Measurements from ENCODE around the gene VWA7.

The VWA7 gene

GRCh38 chr6:31752739-31753319 is 24.3 kb downstream of the VWA7 start:
- DNase-seq (ENCODE audit: extremely low read depth, insufficient read length), result no peak
- H3K36me3 ChIP-seq (ENCODE audit: control insufficient read depth, insufficient read depth, low read length), result peaks cover 2% of the 10 kb centered on the region
- no peak overlapping the region for H3K4me3 ChIP-seq (replicated peaks; ENCODE audit: low read depth, low read length)
- H3K27me3 ChIP-seq (replicated peaks; ENCODE audit: control insufficient read depth, insufficient read depth, low read length), result no peaks in the 10 kb centered on the region
- no peak for TF ChIP-seq CTCF (IDR thresholded peaks at IDR 0.05; ENCODE audit: insufficient read depth, low read length, poor library complexity, severe bottlenecking)

- Histone ChIP-seq H3K27me3 (replicated peaks; ENCODE audit: control insufficient read depth, insufficient read depth, low read length) (no peaks in the 10 kb centered on the region), H3K4me3 (replicated peaks; ENCODE audit: low read depth, low read length) (no peak overlapping the region), H3K36me3 (ENCODE audit: control insufficient read depth, insufficient read depth, low read length) (peaks cover 5% of the 10 kb centered on the region)
- TF ChIP-seq CTCF (IDR thresholded peaks at IDR 0.05; ENCODE audit: insufficient read depth, low read length, poor library complexity, severe bottlenecking), result no peak
- DNase-seq (ENCODE audit: extremely low read depth, insufficient read length), result no peak
Observed at GRCh38 chr6:31750411-31751022, 26.6 kb downstream of the VWA7 start.

GRCh38 chr6:31749301-31750036 is 27.7 kb downstream of the VWA7 start:
- no peak for TF ChIP-seq CTCF (IDR thresholded peaks at IDR 0.05; ENCODE audit: insufficient read depth, low read length, poor library complexity, severe bottlenecking)
- no peak for DNase-seq (ENCODE audit: extremely low read depth, insufficient read length)
- Histone ChIP-seq H3K36me3 (ENCODE audit: control insufficient read depth, insufficient read depth, low read length) (peaks cover 5% of the 10 kb centered on the region), H3K27me3 (replicated peaks; ENCODE audit: control insufficient read depth, insufficient read depth, low read length) (no peaks in the 10 kb centered on the region), H3K4me3 (replicated peaks; ENCODE audit: low read depth, low read length) (no peak overlapping the region)

- DNase-seq (ENCODE audit: extremely low read depth, insufficient read length), result no peak
- H3K27me3 ChIP-seq (replicated peaks; ENCODE audit: control insufficient read depth, insufficient read depth, low read length), result no peaks in the 10 kb centered on the region
- TF ChIP-seq CTCF (IDR thresholded peaks at IDR 0.05; ENCODE audit: insufficient read depth, low read length, poor library complexity, severe bottlenecking), result no peak
Observed at GRCh38 chr6:31744422-31744821, 32.7 kb downstream of the VWA7 start.

GRCh38 chr6:31742894-31743293 is 34.2 kb downstream of the VWA7 start:
- TF ChIP-seq CTCF (IDR thresholded peaks at IDR 0.05; ENCODE audit: insufficient read depth, low read length, poor library complexity, severe bottlenecking), result no peak
- no peak for DNase-seq (ENCODE audit: extremely low read depth, insufficient read length)
- Histone ChIP-seq H3K4me3 (replicated peaks; ENCODE audit: low read depth, low read length) (no peak overlapping the region), H3K27me3 (replicated peaks; ENCODE audit: control insufficient read depth, insufficient read depth, low read length) (no peaks in the 10 kb centered on the region), H3K36me3 (ENCODE audit: control insufficient read depth, insufficient read depth, low read length) (peaks cover 10% of the 10 kb centered on the region)

More at GRCh38 chr6:31744422-31744821, 32.7 kb downstream of the VWA7 start:
- H3K4me3 ChIP-seq (replicated peaks; ENCODE audit: low read depth, low read length), result no peak overlapping the region
- peaks cover 12% of the 10 kb centered on the region for H3K36me3 ChIP-seq (ENCODE audit: control insufficient read depth, insufficient read depth, low read length)
